ENCODE data around the gene NDUFAF5. TPM values are rescaled to one million over a fixed set of nuclear protein-coding genes. Genes with fewer than 3 reads are reported as not detected.

NDUFAF5 gene
- total and polyA plus RNA-seq, 2 of the 8 experiments (the other 6 are each of a cell fraction or from before 2014, with no cell fraction given): 11.8 to 32.3 TPM

- no peak for TF ChIP-seq EGR1 (IDR thresholded peaks at IDR 0.05; ENCODE audit: borderline replicate concordance, low read depth, low read length)
- no peak for TF ChIP-seq RNF2 (IDR thresholded peaks at IDR 0.05; ENCODE audit: borderline replicate concordance, low read depth, low read length, missing control alignments, poor library complexity, severe bottlenecking)
- TF ChIP-seq BACH1 (IDR thresholded peaks at IDR 0.05; ENCODE audit: low read length): no peak
- no peak for TF ChIP-seq TEAD4 (IDR thresholded peaks at IDR 0.05; ENCODE audit: low read depth, low read length)
- 94% methylated on average over 4 of the region's 4 CpGs; no CpG with 5 or more reads in 1 of the 2 experiments for whole genome bisulfite sequencing, 2 experiments (ENCODE audit: extremely low coverage in 1 of 2, insufficient coverage in 1 of 2, insufficient read length in 1 of 2, insufficient replicate concordance in 2 of 2, low coverage in 1 of 2, low lambda C conversion rate in 2 of 2, missing lambda C conversion rate in 1 of 2)
- FAIRE-seq: no peak
- Histone ChIP-seq H3K4me1 (replicated peaks in 1 of 4; ENCODE audit: control insufficient read depth in 3 of 4, insufficient read depth in 4 of 4, low read length in 3 of 4) (no peaks in the 10 kb centered on the region), H3K14ac (ENCODE audit: insufficient read length) (no peak overlapping the region), H2BK12ac (ENCODE audit: low read depth, low read length) (no peak overlapping the region), H3K79me2 (ENCODE audit: control insufficient read depth in 1 of 2, insufficient read depth in 2 of 2, low read length in 2 of 2) (peaks cover 0 to 37% of the 10 kb centered on the region in 2 experiments; a peak in 2 of 4 replicates), H3K18ac (ENCODE audit: extremely low read depth, low read length) (no peak overlapping the region), H3K27me3 (replicated peaks in 1 of 4; ENCODE audit: control insufficient read depth in 3 of 4, extremely low read depth in 1 of 4, insufficient read depth in 3 of 4, low read length in 3 of 4) (no peaks in the 10 kb centered on the region), H3K4me2 (ENCODE audit: insufficient read depth in 1 of 2, low read depth in 2 of 2, low read length in 2 of 2) (no peak overlapping the region), H4K20me1 (replicated peaks in 1 of 2; ENCODE audit: control insufficient read depth in 1 of 2, insufficient read depth in 2 of 2, low read length in 2 of 2) (peaks cover 2 to 5% of the 10 kb centered on the region in 2 experiments), H4K8ac (ENCODE audit: extremely low read depth, insufficient read depth, low read length) (no peak overlapping the region), H4K5ac (ENCODE audit: insufficient read length, low read depth, low read length) (no peak overlapping the region), H4K91ac (replicated peaks; ENCODE audit: insufficient read length, low read length) (no peak overlapping the region), H2BK15ac (ENCODE audit: low read length) (no peak overlapping the region), H3K23ac (ENCODE audit: insufficient read length) (no peak overlapping the region), H2BK5ac (ENCODE audit: low read depth, low read length) (no peak overlapping the region), H3K4me3 (ENCODE audit: extremely low read depth in 1 of 4, insufficient read depth in 2 of 4, low read depth in 3 of 4, low read length in 4 of 4) (no peak overlapping the region), H3K79me1 (ENCODE audit: low read depth, low read length) (no peaks in the 10 kb centered on the region; the same call in 1 of the 2 replicates), H3K9ac (replicated peaks in 1 of 4; ENCODE audit: extremely low read depth in 1 of 4, low read depth in 3 of 4, low read length in 3 of 4) (no peak overlapping the region), H3K9me3 (ENCODE audit: insufficient read depth in 2 of 2, low read depth in 1 of 2, low read length in 1 of 2) (no peaks in the 10 kb centered on the region), H3K56ac (replicated peaks; ENCODE audit: insufficient read length, low read depth, low read length) (no peak overlapping the region), H3K23me2 (ENCODE audit: low read depth, low read length) (no peaks in the 10 kb centered on the region; the same call in 1 of the 2 replicates), H3K27ac (ENCODE audit: low read depth, low read length) (no peak overlapping the region), H2BK20ac (ENCODE audit: low read length) (no peak overlapping the region), H3K4ac (replicated peaks; ENCODE audit: insufficient read length, low read depth, low read length) (no peak overlapping the region), H2BK120ac (replicated peaks; ENCODE audit: low read depth, low read length) (no peak overlapping the region), H3K36me3 (ENCODE audit: control insufficient read depth in 2 of 4, insufficient read depth in 4 of 4, low read length in 3 of 4) (peaks cover 6 to 84% (median 53%) of the 10 kb centered on the region in 4 experiments; a peak in 7 of 8 replicates), H2AK5ac (ENCODE audit: low read depth, low read length) (no peak overlapping the region), H2AFZ (ENCODE audit: low read length) (no peak overlapping the region)
- POLR2A ChIA-PET (ENCODE audit: partially characterized antibody): interaction anchor here (1.6 to 2.1 kb wide), 3 partner anchors 8 to 15 kb away, joined by 3 to 8 read pairs (median 3); partner anchors contain the start of genes ESF1 and NDUFAF5
- no peak for DNase-seq (ENCODE audit: low read depth in 1 of 2, low spot score in 2 of 2)
- CTCF ChIA-PET (ENCODE audit: partially characterized antibody): interaction anchor here (1.1 to 1.9 kb wide), 3 partner anchors 9 to 166 kb away, joined by 3 to 4 read pairs (median 4); no protein-coding TSS in a partner anchor
Observed at GRCh38 chr20:13777171-13777601, 7.6 kb upstream of the NDUFAF5 start.
